ENCODE measurements around the gene SRRM4.

SRRM4 gene

DNA sequence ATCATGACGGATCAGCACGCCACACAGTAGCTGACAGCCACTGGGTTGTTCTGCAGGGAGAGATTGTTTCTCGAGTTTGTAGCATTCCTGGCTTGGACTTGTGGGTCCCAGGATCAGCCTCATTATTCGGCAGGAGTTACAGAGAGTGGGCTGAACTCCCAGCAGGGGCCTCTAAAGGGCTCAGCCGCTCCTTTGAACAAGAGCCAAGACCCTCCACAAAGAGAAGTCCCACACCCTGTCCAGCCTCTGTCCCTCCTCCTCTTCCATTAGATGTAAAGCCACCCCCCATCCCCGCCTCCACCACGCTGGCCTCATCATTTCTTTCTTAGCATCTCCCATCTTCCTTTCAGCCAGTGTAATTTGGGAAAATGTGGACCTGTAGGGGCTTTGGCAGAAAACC is 100.7 kb downstream of the SRRM4 start:
- no peak for TF ChIP-seq ZFX (IDR thresholded peaks at IDR 0.05; ENCODE audit: borderline replicate concordance)
- H3K27ac ChIP-seq: peak overlapping the region; percentile 44

DNA sequence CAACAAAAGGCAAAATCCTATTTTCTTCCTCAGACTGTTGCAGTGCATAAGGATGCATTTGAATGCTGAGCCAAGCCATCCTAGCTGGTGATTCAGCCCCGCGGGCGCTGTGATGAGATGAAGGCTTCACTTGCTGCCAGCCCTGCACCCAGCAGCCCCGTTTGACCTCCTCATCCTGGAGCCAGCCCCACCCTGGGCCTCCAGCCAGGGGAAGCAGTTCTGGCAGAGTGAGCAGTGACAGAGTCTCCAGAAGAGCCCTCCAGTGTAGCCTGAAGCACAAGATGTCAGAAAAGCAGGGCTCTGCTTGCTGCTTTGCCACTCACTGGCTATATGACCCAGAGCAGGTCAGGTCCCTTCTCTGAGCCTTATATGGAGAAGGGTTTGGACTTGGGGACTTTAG is 101.2 kb downstream of the SRRM4 start:
- no peak for TF ChIP-seq ZFX (IDR thresholded peaks at IDR 0.05; ENCODE audit: borderline replicate concordance)
- peak overlapping the region; percentile 44 for H3K27ac ChIP-seq

DNA sequence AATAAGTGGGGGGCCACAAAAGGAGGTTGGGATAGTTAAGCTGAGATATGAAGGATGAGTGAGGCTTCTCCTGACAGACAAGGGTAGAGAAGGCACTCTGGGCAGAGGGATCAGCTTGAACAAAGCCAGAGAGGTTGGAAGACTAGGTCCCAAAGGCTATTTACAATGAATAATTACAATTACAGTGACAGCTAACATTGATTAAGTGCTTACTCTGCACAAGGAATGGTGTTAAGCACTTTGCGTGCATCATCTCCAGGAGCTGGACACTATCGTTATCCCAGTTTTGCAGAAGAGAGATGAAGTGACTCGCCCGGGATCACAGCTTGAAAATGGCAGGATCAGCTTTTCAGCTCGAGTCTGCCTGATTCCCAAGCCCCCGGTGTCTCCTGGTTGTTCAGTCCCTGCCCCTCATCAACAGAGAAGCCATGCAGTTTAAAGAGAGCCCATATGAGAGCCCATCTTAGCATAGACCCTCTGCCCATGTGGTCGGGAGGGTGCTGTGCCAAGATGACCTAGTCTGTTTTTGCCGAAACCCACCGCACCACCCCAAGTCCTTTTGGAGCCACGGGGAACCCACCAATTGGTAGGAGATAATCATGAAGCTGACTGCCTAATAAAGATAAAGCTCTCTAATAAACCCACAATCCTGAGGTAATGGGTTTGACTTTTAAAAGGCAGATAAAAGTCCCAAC is 107.5 kb downstream of the SRRM4 start:
- H3K27ac ChIP-seq: peak overlapping the region; percentile 44
- TF ChIP-seq, protein P1, sequence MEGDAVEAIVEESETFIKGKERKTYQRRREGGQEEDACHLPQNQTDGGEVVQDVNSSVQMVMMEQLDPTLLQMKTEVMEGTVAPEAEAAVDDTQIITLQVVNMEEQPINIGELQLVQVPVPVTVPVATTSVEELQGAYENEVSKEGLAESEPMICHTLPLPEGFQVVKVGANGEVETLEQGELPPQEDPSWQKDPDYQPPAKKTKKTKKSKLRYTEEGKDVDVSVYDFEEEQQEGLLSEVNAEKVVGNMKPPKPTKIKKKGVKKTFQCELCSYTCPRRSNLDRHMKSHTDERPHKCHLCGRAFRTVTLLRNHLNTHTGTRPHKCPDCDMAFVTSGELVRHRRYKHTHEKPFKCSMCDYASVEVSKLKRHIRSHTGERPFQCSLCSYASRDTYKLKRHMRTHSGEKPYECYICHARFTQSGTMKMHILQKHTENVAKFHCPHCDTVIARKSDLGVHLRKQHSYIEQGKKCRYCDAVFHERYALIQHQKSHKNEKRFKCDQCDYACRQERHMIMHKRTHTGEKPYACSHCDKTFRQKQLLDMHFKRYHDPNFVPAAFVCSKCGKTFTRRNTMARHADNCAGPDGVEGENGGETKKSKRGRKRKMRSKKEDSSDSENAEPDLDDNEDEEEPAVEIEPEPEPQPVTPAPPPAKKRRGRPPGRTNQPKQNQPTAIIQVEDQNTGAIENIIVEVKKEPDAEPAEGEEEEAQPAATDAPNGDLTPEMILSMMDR (IDR thresholded peaks at IDR 0.05): no peak

DNA sequence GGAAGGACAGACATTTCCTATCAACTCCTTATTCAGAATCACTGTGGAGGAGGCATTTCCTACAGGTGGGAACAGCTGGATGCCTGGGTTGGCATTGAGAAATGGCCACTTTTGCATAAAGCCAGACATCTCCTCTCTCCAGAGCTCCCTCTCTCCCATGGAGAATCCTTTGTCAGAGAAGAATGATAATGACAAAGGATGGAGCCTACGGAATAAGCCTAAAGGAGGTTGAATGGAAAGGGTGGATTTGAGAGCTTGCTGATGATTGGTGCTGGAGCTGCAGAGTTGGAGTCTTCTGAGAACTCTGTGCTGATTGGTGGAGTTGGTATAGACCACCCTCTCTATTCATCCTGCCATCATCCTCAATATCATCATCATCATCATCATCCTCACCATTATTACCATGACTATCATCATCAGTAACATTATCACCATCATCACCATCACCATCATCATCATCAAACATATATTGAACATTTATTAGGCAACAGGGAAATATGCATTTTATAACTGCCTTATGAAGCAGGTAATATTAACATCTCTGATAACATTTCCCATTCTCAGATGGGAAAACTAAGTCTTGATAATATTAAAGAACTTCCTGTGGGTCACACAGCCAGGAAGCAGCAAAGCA is 108.2 kb downstream of the SRRM4 start:
- peak overlapping the region; percentile 48 for H3K27ac ChIP-seq
- TF ChIP-seq, protein P1 (IDR thresholded peaks at IDR 0.05): no peak
- no peak for TF ChIP-seq ZFX (IDR thresholded peaks at IDR 0.05; ENCODE audit: borderline replicate concordance)

DNA sequence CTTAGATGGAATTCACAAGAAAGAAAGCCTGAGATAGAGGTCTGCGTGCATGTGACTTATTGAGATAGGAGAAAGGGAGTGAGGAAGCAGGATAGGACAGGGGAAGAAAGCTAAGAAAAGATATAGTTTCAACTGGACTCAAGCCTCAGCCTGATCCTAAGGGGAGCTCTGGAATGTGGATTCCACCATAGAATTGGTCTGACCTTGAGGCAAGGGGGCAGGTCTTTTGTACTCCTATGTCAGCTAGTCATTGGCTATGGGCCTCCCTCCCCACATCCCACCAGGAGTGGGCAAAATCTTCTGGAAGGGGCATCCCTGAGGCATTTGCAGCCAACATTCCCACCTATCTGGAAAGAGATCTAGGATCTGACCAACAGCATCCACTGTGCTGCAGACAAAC is 108.9 kb downstream of the SRRM4 start:
- H3K27ac ChIP-seq: peak overlapping the region; percentile 48
- TF ChIP-seq ZFX (IDR thresholded peaks at IDR 0.05; ENCODE audit: borderline replicate concordance): no peak
- TF ChIP-seq, protein P1 (IDR thresholded peaks at IDR 0.05): no peak

DNA sequence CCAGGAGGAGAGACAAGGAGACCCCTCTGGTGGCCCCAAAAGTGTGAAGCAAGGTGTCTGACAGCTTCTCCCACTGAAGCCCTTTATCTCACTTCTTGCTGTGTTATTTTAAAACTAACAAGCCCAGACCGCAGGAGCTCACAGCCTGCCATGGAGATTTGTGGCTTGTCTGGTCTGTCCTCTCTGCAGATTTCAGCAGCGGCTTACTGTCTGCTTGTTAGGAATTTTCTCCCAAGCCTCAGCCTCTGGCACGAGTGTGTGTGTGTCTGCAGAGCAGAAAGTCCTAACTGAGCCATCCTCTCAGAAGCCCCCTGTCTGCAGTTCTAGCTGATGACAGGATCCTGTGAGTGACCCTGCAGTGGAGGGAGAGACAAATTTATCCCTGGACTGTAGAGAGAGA is 109.5 kb downstream of the SRRM4 start:
- peak overlapping the region; percentile 48 for H3K27ac ChIP-seq
- no peak for TF ChIP-seq ZFX (IDR thresholded peaks at IDR 0.05; ENCODE audit: borderline replicate concordance)
- TF ChIP-seq, protein P1 (IDR thresholded peaks at IDR 0.05): no peak

DNA sequence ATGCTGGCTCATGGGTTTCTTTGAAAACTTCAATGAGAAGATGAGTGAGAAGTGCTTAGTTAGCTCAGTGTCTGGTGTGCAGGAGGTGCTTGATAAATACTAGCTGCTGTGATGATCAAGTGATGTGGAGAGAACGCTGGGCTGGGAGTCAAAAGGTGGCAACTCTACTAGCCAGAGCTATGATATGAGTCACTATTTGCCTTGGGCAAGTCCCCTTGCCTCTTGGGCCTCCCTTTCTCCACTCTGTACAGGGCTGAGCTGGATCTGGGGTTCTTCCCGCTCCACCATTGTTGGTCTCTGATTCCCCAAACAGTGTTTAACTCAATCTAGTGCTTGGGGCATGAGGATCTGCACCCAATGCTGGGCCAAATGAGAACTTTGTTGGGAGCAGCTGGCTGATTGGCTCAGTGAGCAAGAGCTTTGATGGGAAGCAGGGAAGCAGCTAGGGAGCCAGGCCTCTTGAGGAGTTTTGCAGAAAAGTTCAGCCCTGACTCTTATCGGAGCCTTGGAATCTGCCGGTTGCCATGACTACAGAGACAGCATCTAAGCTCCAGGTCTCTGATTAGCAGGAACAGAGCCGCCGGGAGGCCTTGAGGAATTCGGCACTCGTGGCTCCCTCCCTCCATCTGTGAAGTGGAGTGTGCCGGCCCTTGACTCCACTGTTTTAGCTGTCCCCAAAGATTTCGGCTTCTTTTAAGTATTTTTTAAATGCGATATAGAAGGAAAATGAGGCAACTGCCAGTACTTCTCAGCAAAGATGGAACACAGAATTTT is 115.3 kb downstream of the SRRM4 start:
- H3K27ac ChIP-seq: peak overlapping the region; percentile 48
- no peak for TF ChIP-seq ZFX (IDR thresholded peaks at IDR 0.05; ENCODE audit: borderline replicate concordance)
- TF ChIP-seq, protein P1 (IDR thresholded peaks at IDR 0.05): no peak

DNA sequence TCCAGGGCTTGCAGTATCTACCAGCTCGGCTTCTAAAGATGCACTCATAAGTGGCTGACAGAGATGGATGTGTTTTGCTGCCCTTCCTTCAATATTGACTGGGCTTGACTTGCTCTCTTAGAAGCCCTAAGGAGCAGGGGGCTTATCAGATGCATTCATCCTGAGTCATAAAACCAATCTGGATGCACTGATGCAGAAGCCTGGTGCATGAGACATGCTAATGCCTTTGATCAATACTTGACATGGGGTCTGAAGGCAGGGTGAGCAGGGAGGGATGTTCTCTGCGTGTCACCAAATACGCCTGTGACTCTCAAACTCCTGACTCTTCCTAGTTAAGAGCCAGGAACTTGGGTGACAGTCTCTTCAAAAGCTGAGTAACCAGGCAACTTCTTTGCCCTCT is 119.6 kb downstream of the SRRM4 start:
- peak overlapping the region; percentile 51 for H3K27ac ChIP-seq
- TF ChIP-seq ZFX (IDR thresholded peaks at IDR 0.05; ENCODE audit: borderline replicate concordance): no peak
- TF ChIP-seq, protein P1 (IDR thresholded peaks at IDR 0.05): no peak
